Measurements from ENCODE around the gene OCA2.

OCA2 gene

GRCh38 chr15:27824841-27825422 is 274.2 kb downstream of the OCA2 start:
- DNase-seq: no peak

GRCh38 chr15:27821273-27821672 is 277.8 kb downstream of the OCA2 start:
- DNase-seq: no peak

- no peak for DNase-seq
Observed at GRCh38 chr15:27820722-27821121, 278.4 kb downstream of the OCA2 start.

GRCh38 chr15:27820232-27820631 is 278.9 kb downstream of the OCA2 start:
- DNase-seq: no peak

GRCh38 chr15:27817258-27817657 is 281.9 kb downstream of the OCA2 start:
- no peak for DNase-seq

GRCh38 chr15:27816790-27817189 is 282.3 kb downstream of the OCA2 start:
- no peak for DNase-seq

GRCh38 chr15:27815035-27815434 is 284.1 kb downstream of the OCA2 start:
- DNase-seq: no peak

- DNase-seq: no peak
Observed at GRCh38 chr15:27813139-27813538, 286.0 kb downstream of the OCA2 start.

- no peak for DNase-seq
Observed at GRCh38 chr15:27808182-27808581, 290.9 kb downstream of the OCA2 start.

- DNase-seq: no peak
Observed at GRCh38 chr15:27807335-27807734, 291.8 kb downstream of the OCA2 start.

GRCh38 chr15:27806396-27806795 is 292.7 kb downstream of the OCA2 start:
- DNase-seq: no peak

GRCh38 chr15:27805261-27806220 is 293.6 kb downstream of the OCA2 start:
- no peak for DNase-seq

- no peak for DNase-seq
Observed at GRCh38 chr15:27804569-27805260, 294.4 kb downstream of the OCA2 start.

- no peak for DNase-seq
Observed at GRCh38 chr15:27798807-27799206, 300.3 kb downstream of the OCA2 start.

- no peak for DNase-seq
Observed at GRCh38 chr15:27797765-27798164, 301.4 kb downstream of the OCA2 start.

GRCh38 chr15:27796405-27797320 is 302.5 kb downstream of the OCA2 start:
- DNase-seq: no peak

- no peak for DNase-seq
Observed at GRCh38 chr15:27792756-27793264, 306.3 kb downstream of the OCA2 start.

GRCh38 chr15:27790270-27790669 is 308.8 kb downstream of the OCA2 start:
- DNase-seq: no peak

GRCh38 chr15:27787931-27788330 is 311.2 kb downstream of the OCA2 start:
- DNase-seq: no peak

GRCh38 chr15:27784107-27784506 is 315.0 kb downstream of the OCA2 start:
- DNase-seq: no peak

GRCh38 chr15:27783678-27784077 is 315.4 kb downstream of the OCA2 start:
- no peak for DNase-seq
